ENCODE results near the gene NCF4. TPM values are rescaled to one million over a fixed set of nuclear protein-coding genes. Genes with fewer than 3 reads are reported as not detected.

NCF4 gene
- total RNA-seq, 5 donors from 2014 or later (not counting 1 experiment from before 2014, with no cell fraction given), result 8.0 to 23.6 (median 15.9) TPM

DNA sequence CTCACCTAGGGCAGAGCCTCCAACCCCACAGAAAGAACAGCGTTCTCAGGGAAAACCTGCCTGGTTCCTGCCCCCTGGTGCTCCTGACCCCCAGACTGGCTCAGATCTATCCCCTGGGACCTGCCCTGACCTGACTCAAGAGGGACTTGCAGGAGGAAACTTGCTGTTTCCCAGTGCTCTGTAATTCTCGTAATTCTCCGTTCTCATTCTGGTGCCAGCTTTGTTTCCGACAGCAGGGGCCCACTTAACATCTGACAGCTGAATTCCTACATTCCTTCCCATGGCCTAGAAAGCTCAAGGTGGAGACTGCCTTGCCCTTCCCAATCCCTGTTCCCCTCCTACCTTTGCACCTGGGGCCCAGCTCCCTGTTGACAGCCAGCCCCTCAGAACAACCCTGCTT is 40.1 kb downstream of the NCF4 start:
- Mint-ChIP-seq H3K36me3 (no peaks in the 10 kb centered on the region), H3K9me3 (peaks cover 0 to 3% (median 0%) of the 10 kb centered on the region in 3 donors), H3K4me1 (peaks cover 5 to 11% (median 6%) of the 10 kb centered on the region in 3 donors), H3K27ac (peak overlapping the region; percentile 26 to 36), H3K4me3 (no peak overlapping the region), H3K27me3 (peaks cover 43 to 55% of the 10 kb centered on the region in 2 donors)
- H3K36me3 ChIP-seq (ENCODE audit: control insufficient read depth in 2 of 2, extremely low read depth in 1 of 2, insufficient read depth in 1 of 2, low read length in 1 of 2), result no peaks in the 10 kb centered on the region
- WGBS (ENCODE audit: insufficient coverage), result 100% methylated on average over 4 of the region's 4 CpGs
- H3K9me3 ChIP-seq, result no peaks in the 10 kb centered on the region
- CTCF ChIA-PET, result no interaction called here
- DNase-seq, result no peak
- no peak overlapping the region for H3K27ac ChIP-seq (ENCODE audit: low read length)
- ATAC-seq (replicated peaks in 1 of 4), result no peak
- no peaks in the 10 kb centered on the region for H3K4me1 ChIP-seq (ENCODE audit: control insufficient read depth in 1 of 2, extremely low read depth in 1 of 2, insufficient read depth in 2 of 2, low read length in 2 of 2)
- H3K4me3 ChIP-seq (ENCODE audit: control insufficient read depth in 1 of 2, extremely low read depth in 1 of 2, low read length in 1 of 2), result no peak overlapping the region
- POLR2A ChIA-PET, result no interaction called here
- H3K27me3 ChIP-seq (replicated peaks in 1 of 2; ENCODE audit: control insufficient read depth in 2 of 2, extremely low read depth in 1 of 2, insufficient read depth in 2 of 2, low read length in 1 of 2), result peaks cover 0 to 45% of the 10 kb centered on the region in 2 experiments

DNA sequence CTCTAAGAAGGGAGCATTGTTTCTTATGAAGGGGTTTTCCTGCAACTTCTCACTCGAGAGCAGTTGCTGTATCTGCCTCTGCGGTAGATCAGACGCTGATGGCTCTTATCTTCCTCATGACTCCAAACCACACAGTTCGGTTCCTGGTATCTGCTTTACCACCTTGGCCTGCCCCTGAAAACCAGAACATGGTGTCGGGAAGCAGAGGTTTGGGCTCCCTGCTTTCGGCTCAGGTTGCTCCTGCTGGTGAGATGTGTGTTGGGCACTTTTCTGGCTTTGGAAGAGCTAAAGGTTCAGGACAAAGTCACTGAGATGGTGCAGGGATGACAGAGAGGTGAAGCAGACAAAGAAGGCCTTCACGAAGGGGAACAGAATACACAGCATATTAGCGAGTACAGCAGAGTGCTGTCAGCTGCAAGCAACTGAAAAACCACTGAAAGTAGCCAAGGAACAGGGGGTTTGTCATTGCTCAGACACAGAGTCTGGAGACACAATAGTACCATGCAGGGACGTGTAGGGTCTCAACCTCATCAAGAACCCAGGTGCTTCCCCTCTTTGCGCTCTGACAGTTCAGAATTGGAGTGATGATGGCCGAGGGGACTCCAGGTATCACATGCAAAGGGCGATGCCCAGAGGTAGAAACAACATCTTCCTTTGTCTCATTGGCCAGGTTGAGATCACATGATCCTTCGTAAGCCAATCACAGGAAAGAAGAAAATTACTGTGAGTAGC is 40.8 kb downstream of the NCF4 start:
- CTCF ChIA-PET, result no interaction called here
- H3K4me3 ChIP-seq (ENCODE audit: control insufficient read depth in 1 of 2, extremely low read depth in 1 of 2, low read length in 1 of 2), result no peak overlapping the region
- no peaks in the 10 kb centered on the region for H3K9me3 ChIP-seq
- no peak overlapping the region for H3K27ac ChIP-seq (ENCODE audit: low read length)
- POLR2A ChIA-PET, result no interaction called here
- Mint-ChIP-seq H3K27ac (peak overlapping the region; percentile 26 to 36), H3K4me1 (peaks cover 5 to 11% (median 6%) of the 10 kb centered on the region in 3 donors), H3K9me3 (peaks cover 0 to 3% (median 0%) of the 10 kb centered on the region in 3 donors), H3K27me3 (peaks cover 47 to 60% of the 10 kb centered on the region in 2 donors), H3K4me3 (no peak overlapping the region), H3K36me3 (no peaks in the 10 kb centered on the region)
- peak in 5 of 35 experiments; percentile 18 to 22 (median 22) for DNase-seq
- no peaks in the 10 kb centered on the region for H3K36me3 ChIP-seq (ENCODE audit: control insufficient read depth in 2 of 2, extremely low read depth in 1 of 2, insufficient read depth in 1 of 2, low read length in 1 of 2)
- H3K4me1 ChIP-seq (ENCODE audit: control insufficient read depth in 1 of 2, extremely low read depth in 1 of 2, insufficient read depth in 2 of 2, low read length in 2 of 2), result no peaks in the 10 kb centered on the region
- WGBS (ENCODE audit: insufficient coverage), result 60% methylated on average over 11 of the region's 13 CpGs
- peak; percentile 40 to 61 (median 50) for ATAC-seq (replicated peaks in 1 of 4)
- H3K27me3 ChIP-seq (replicated peaks in 1 of 2; ENCODE audit: control insufficient read depth in 2 of 2, extremely low read depth in 1 of 2, insufficient read depth in 2 of 2, low read length in 1 of 2), result peaks cover 0 to 44% of the 10 kb centered on the region in 2 experiments

DNA sequence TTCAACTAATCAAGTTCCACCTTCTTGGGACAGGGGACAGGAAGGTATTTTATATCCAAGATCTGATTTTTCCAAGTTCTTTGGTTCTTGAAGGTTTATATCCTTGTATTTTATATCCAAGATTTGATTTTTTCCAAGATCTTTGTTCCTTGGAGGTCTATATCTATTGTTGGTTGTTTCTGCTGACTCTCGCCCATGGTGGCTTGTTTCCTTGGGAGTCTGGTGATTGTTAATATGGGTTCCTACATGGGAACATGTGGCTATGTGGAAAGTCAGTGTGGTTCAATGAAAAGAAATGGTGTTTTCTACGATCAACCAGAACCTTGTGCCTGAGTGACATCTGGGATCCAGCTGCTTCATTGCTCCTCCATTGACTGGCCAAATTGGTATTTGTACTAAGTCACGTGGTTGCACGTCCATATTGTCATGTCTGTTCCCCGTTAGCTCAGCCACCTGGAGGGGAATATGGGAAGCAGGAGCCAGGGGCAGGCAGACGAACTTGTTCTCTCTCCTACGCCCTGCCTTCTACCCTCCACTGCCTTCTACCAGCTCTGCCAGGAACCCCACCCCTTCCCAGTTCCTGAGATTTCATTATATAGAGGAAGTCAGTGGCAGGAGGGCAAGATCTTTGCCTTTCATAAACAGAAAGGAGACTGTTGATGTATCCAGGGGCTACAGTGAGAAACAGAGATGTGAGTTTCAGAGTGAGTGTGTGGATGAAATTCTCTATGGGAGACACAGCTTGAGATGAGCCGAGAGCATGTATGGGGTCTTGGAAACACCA is 41.5 kb downstream of the NCF4 start:
- ATAC-seq (replicated peaks in 1 of 4) (no peak), DNase-seq (no peak)
- Histone ChIP-seq H3K36me3 (ENCODE audit: control insufficient read depth in 2 of 2, extremely low read depth in 1 of 2, insufficient read depth in 1 of 2, low read length in 1 of 2) (no peaks in the 10 kb centered on the region), H3K4me1 (ENCODE audit: control insufficient read depth in 1 of 2, extremely low read depth in 1 of 2, insufficient read depth in 2 of 2, low read length in 2 of 2) (no peaks in the 10 kb centered on the region), H3K27me3 (replicated peaks in 1 of 2; ENCODE audit: control insufficient read depth in 2 of 2, extremely low read depth in 1 of 2, insufficient read depth in 2 of 2, low read length in 1 of 2) (peaks cover 0 to 49% of the 10 kb centered on the region in 2 experiments), H3K27ac (ENCODE audit: low read length) (no peak overlapping the region), H3K9me3 (no peaks in the 10 kb centered on the region), H3K4me3 (ENCODE audit: control insufficient read depth in 1 of 2, extremely low read depth in 1 of 2, low read length in 1 of 2) (no peak overlapping the region)
- H3K9me3 Mint-ChIP-seq, result no peaks in the 10 kb centered on the region
- CTCF ChIA-PET, result no interaction called here
- POLR2A ChIA-PET, result no interaction called here
- WGBS (ENCODE audit: insufficient coverage), result 92% methylated on average over 3 of the region's 8 CpGs
- no peak overlapping the region for H3K4me3 Mint-ChIP-seq
- no peaks in the 10 kb centered on the region for H3K36me3 Mint-ChIP-seq
- H3K27me3 Mint-ChIP-seq, result peaks cover 47 to 62% of the 10 kb centered on the region in 2 donors
- H3K27ac Mint-ChIP-seq, result no peak overlapping the region
- H3K4me1 Mint-ChIP-seq, result peaks cover 5 to 11% (median 6%) of the 10 kb centered on the region in 3 donors

DNA sequence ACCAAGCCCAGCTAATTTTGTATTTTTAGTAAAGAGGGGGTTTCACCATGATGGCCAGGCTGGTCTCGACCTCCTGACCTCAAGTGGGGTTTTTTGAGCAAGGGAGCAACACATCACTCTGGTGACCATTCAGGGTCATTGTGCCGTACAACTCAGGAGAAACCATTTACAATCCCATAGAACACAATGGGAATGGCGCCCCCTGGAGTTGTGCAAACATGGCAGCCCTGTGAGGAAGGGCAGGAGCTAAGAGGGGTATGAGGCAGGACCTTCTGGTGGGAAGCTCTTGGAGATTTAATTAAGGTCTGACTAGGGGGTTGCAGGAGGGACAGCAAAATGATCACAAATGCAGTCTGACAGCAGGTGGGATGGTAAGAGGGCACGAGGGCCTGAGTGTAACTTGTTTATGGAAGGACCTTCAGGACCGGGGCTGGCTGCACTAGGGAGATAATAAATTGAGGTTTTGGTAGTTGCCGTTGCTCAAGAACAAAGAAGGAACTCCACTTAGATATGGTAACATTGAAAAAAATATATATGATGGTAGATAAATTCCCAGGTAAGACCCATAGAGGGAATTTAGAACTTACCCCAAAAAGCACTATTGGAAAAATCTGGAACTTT is 43.6 kb downstream of the NCF4 start:
- H3K27me3 Mint-ChIP-seq, result peaks cover 50 to 56% of the 10 kb centered on the region in 2 donors
- H3K9me3 Mint-ChIP-seq, result no peaks in the 10 kb centered on the region
- WGBS (ENCODE audit: insufficient coverage), result 59% methylated on average over 2 of the region's 6 CpGs
- H3K4me1 ChIP-seq (ENCODE audit: control insufficient read depth in 1 of 2, extremely low read depth in 1 of 2, insufficient read depth in 2 of 2, low read length in 2 of 2), result no peaks in the 10 kb centered on the region
- H3K9me3 ChIP-seq, result no peaks in the 10 kb centered on the region
- peaks cover 0 to 46% of the 10 kb centered on the region in 2 experiments for H3K27me3 ChIP-seq (replicated peaks in 1 of 2; ENCODE audit: control insufficient read depth in 2 of 2, extremely low read depth in 1 of 2, insufficient read depth in 2 of 2, low read length in 1 of 2)
- DNase-seq, result no peak
- no peak overlapping the region for H3K4me3 Mint-ChIP-seq
- ChIA-PET CTCF (no interaction called here), POLR2A (no interaction called here)
- H3K36me3 ChIP-seq (ENCODE audit: control insufficient read depth in 2 of 2, extremely low read depth in 1 of 2, insufficient read depth in 1 of 2, low read length in 1 of 2), result no peaks in the 10 kb centered on the region
- H3K4me1 Mint-ChIP-seq, result peaks cover 5 to 8% (median 6%) of the 10 kb centered on the region in 3 donors
- H3K27ac Mint-ChIP-seq, result no peak overlapping the region
- no peak for ATAC-seq (replicated peaks in 1 of 4)
- H3K27ac ChIP-seq (ENCODE audit: low read length), result no peak overlapping the region
- H3K36me3 Mint-ChIP-seq, result no peaks in the 10 kb centered on the region
- H3K4me3 ChIP-seq (ENCODE audit: control insufficient read depth in 1 of 2, extremely low read depth in 1 of 2, low read length in 1 of 2), result no peak overlapping the region

DNA sequence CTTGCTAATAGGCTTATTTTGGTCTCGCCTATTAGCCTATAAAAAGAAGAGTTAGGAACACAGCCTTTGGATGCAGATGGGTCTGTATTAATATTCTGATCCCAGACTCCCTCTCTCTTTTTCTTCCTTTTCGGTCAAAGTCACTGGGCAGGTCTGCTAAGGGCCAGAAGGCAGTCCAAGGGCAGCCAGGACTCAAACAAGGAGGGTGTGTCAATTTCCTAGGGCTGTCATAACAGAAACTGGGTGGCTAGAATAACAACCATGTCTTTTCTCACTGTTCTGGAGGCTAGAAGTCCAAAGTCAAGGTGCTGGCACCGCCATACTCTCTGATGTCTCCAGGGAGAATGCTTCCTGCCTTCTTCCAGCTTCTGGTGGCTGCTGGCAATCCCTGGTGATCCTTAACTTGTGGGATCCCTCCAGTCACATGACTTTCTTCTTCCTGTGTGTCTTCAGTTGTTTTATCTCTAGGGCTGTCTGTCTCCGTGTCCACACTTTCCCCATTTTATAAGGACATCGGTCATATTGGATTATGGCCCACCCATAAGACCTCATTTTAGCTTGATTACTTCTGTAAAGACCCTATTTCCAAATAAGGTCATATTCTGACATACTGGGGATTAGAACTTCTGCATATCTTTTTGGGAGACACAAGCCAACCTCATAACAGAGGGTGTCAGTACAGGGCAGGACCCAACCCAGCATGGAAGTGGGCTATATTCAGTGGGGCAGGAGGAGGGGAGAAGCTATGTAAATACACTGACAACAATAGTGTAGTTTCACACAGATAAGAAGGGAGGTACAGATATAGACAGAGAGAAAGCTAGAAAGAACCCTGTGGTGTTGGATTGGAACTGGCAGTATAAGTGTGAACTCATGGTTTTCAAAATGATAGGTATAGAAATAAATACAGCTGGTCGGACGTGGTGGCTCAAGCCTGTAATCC is 46.7 kb downstream of the NCF4 start:
- H3K27me3 ChIP-seq (replicated peaks in 1 of 2; ENCODE audit: control insufficient read depth in 2 of 2, extremely low read depth in 1 of 2, insufficient read depth in 2 of 2, low read length in 1 of 2), result peaks cover 0 to 31% of the 10 kb centered on the region in 2 experiments
- H3K4me3 Mint-ChIP-seq, result no peak overlapping the region
- no peaks in the 10 kb centered on the region for H3K9me3 ChIP-seq
- no peaks in the 10 kb centered on the region for H3K9me3 Mint-ChIP-seq
- H3K36me3 Mint-ChIP-seq, result no peaks in the 10 kb centered on the region
- H3K36me3 ChIP-seq (ENCODE audit: control insufficient read depth in 2 of 2, extremely low read depth in 1 of 2, insufficient read depth in 1 of 2, low read length in 1 of 2), result no peaks in the 10 kb centered on the region
- H3K27ac Mint-ChIP-seq, result no peak overlapping the region
- no peak overlapping the region for H3K27ac ChIP-seq (ENCODE audit: low read length)
- peaks cover 0 to 5% (median 0%) of the 10 kb centered on the region in 3 donors for H3K4me1 Mint-ChIP-seq
- H3K4me1 ChIP-seq (ENCODE audit: control insufficient read depth in 1 of 2, extremely low read depth in 1 of 2, insufficient read depth in 2 of 2, low read length in 2 of 2), result no peaks in the 10 kb centered on the region
- H3K4me3 ChIP-seq (ENCODE audit: control insufficient read depth in 1 of 2, extremely low read depth in 1 of 2, low read length in 1 of 2), result no peak overlapping the region
- ChIA-PET CTCF (no interaction called here), POLR2A (interaction anchor here in 1 of 2 donors (0.7 kb wide), 1 partner anchor 10 kb away, joined by 7 read pairs; no protein-coding TSS in a partner anchor)
- no peak for DNase-seq
- H3K27me3 Mint-ChIP-seq, result peaks cover 40 to 43% of the 10 kb centered on the region in 2 donors
- no peak for ATAC-seq (replicated peaks in 1 of 4)
- WGBS (ENCODE audit: insufficient coverage), result 75% methylated on average over 1 of the region's 7 CpGs

DNA sequence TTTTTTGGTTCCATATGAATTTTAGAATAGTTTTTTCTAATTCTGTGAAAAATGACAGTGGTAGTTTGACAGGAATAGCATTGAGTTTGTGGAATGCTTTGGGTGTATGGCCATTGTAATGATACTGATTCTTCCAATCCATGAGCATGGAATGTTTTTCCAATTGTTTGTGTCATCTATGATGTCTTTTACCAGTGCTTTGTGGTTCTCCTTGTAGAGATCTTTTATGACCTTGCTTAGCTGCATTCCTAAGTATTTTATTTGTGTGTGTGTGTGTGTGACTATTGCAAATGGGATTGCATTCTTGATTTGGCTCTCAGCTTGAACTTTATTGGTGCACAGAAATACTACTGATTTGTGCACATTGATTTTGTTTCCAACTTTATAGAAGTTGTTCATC is 49.7 kb downstream of the NCF4 start:
- Histone ChIP-seq H3K4me3 (ENCODE audit: control insufficient read depth in 1 of 2, extremely low read depth in 1 of 2, low read length in 1 of 2) (no peak overlapping the region), H3K9me3 (no peaks in the 10 kb centered on the region), H3K27ac (ENCODE audit: low read length) (no peak overlapping the region), H3K4me1 (ENCODE audit: control insufficient read depth in 1 of 2, extremely low read depth in 1 of 2, insufficient read depth in 2 of 2, low read length in 2 of 2) (no peaks in the 10 kb centered on the region), H3K27me3 (replicated peaks in 1 of 2; ENCODE audit: control insufficient read depth in 2 of 2, extremely low read depth in 1 of 2, insufficient read depth in 2 of 2, low read length in 1 of 2) (peaks cover 0 to 29% of the 10 kb centered on the region in 2 experiments), H3K36me3 (ENCODE audit: control insufficient read depth in 2 of 2, extremely low read depth in 1 of 2, insufficient read depth in 1 of 2, low read length in 1 of 2) (no peaks in the 10 kb centered on the region)
- H3K4me1 Mint-ChIP-seq, result peaks cover 0 to 6% (median 4%) of the 10 kb centered on the region in 3 donors
- H3K36me3 Mint-ChIP-seq, result no peaks in the 10 kb centered on the region
- H3K27me3 Mint-ChIP-seq, result peaks cover 25 to 27% of the 10 kb centered on the region in 2 donors
- no peak overlapping the region for H3K4me3 Mint-ChIP-seq
- no peak overlapping the region for H3K27ac Mint-ChIP-seq
- ATAC-seq (replicated peaks in 1 of 4) (no peak), DNase-seq (no peak)
- POLR2A ChIA-PET, result no interaction called here
- CTCF ChIA-PET, result no interaction called here
- H3K9me3 Mint-ChIP-seq, result no peaks in the 10 kb centered on the region
